NCI-H2107 (cell line): ENCODE results near the gene TUBA1B.

ENCODE experiments used
- DNase-seq: peaks from one replicate; lab custom pipeline; 2025; lab: John Stamatoyannopoulos, UW

The TUBA1B gene

DNA sequence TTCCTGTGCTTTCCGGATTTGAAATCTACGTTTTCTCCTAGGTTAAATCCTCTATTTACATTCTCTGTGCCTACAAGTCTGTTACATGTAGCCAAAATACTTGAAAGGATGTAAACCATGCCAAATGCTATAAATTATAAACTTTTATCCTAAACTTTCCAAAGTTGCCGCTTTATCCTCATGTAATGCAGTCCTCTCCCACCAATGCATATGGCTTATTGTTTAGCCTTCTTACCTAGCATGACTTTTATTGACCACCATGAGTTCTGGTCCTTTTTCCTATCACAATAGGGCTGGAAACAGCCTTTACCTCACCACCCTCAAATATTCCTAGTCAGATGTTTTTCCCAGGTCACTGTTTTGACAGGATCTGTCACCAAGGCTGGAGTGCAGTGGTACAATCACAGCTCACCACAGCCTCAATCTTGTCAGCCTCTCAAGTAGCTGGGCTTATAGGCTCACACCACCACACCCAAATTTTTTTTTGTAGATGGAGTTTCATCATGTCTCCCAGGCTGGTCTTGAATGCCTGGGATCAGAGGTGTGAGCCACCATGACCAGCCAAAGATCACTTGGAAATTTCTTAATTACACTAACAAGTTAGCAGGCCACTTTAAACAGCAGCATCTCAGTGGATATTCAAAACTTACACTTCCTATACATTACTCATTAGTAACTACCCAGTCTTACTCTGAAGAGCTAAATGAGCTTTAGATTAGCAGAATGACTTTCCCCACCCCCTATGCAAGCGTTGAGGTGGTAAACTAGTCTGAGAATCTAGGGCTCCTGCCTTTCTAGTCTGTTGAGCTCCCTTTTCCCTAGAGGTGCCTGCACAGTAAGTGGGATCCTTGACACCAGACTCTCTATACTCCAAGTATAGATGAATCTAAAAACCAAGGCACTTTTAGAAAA, 4.1 kb downstream of the TUBA1B start:
- DNase-seq, result no peak

DNA sequence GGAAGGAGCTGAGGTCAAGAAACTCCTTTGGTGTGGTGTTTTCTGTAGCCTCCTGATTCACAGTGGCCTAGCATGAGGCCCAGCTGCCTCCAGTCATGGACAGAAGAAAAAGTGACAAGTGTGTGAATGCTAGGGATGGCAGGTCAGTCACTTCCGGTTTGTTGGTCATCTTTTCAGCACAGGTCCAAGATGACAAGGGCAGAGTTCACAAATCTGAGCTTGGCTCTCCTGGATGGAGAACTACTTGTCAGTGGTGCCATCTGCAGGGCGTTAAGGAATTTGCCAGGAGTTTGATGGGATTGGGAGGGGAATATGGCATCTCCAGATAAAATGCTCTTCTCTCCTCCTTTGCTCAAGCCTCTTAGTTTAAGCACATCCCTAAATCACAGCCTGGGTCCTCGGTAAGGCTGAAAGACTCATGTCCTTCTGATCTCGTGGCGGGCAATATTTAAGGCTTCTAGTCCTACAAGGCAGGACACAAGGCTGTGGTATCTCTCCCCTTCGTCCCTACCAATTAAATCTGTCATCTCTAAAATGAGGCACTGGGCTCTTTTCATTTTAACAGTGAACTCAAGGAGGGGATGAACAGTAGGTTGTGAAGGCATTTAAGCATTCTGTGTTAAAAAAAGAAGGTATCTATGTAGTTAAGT, 10.0 kb downstream of the TUBA1B start:
- no peak for DNase-seq

DNA sequence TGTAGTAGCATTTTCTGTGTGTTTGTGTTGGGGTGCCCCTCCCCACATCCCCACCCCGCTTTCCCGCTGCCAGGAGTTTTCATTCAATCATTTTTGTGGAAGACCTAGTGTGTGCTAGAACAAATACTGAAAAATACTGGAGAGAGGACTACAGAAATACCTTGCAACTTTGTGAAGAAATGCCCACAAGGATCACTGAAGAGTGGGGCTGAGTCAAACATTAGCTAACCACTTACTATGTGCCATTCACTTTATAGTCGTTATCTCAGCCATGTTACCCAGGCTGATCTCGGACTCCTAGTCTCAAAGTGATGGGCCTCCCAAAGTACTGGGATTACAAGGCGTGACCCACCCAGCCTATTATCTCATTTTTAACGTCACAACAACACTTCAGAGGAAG, 20.0 kb downstream of the TUBA1B start:
- no peak for DNase-seq

DNA sequence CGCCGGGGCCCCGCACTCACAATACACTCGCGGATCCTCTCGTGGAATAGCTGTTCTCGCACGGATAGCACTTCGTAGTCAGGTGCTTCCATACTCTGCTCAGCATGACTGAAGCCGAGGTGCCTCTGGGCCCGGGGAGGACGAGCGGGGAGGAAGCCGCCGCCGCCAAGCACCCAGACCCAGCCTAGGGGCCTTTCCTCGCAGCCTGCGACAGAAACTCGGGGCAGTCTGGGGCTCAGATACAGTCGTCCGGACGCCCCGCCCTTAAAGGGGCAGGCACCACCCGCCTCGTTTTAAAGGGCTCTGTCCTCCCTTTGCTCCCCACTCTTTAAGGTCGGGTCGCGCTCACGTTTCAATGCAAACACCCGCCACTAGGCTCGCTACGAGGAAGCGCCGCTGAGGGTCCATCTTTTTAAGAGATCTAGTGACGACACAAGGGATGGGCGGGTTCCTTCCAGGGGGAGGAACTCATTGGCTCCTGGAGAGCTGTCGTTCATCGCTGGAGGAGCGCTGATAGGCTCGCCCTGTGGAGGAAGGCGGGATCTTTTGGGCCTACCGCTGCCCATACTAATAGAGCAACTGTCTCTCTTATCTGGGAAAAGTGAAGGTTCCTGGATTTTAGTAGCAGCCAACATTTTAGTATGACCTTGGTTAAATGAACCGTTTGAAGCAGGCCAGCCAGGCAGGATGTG, 20.6 kb downstream of the TUBA1B start, which contains the start of gene LMBR1L:
LMBR1L (minus strand) TSS at position 384 of the 692 bp plus-strand sequence; CDS start at position 92, 292 bp downstream.
- DNase-seq, result peak; percentile 96

DNA sequence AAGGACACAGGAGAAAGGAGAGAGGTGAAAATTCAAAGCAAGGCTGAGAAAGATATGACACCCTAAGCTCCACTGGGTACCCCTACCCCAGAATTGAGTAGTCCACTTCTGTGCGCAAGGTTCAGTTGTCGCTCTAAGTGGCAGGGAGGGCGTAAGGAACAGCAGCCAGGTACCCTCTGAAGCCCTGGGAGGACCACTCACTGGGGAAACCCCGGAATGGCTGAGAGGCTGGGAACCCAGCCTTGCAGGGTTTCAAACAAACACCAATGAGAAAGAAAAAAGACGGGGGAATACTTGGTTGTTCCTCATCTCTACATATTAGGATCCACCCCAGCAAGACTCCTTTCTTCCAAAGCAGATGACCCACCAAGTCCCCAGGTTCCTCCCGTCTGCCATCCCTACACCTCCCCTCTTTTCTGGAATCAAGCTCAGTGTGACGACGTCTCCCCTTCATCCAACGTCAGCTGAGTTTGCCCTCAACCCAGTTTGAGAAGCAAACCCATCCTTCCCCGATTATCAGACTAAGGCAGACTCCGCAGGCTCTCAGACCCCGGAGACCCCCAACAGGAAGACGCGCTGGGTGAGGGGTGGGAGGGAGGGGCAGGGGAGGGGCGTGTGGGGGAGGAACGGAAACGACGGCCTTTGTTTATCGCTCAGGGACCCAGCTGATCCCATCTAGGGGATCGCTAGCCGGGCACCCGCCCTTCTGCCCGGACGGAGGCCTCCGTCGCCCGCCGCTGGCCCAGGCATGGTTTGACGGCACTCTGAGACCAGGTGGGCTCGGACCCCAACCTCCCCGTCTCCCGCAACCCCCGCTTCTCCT, 21.3 kb downstream of the TUBA1B start:
- no peak for DNase-seq

DNA sequence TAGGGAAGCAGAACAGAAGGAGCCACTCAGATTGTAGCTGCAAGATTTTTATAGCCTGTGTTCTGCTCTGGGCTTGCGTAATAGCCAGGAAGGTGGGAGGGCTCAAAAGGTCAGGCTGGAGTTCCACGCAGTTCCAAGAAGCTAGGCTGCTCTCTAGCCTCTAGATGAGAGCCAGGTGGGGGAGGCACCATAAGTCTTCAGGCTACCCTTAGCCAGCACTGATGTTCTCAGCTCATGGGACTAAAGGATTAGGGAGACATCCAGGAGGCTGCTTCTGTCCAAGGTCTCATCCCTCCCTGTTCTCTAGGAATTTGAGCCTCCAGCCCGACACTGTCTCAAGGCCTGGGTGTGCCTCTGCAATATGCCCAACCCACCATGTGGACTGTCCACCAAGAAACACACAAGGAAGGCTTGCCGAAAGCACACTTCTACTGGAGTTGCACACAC, 22.2 kb downstream of the TUBA1B start:
- DNase-seq, result no peak

DNA sequence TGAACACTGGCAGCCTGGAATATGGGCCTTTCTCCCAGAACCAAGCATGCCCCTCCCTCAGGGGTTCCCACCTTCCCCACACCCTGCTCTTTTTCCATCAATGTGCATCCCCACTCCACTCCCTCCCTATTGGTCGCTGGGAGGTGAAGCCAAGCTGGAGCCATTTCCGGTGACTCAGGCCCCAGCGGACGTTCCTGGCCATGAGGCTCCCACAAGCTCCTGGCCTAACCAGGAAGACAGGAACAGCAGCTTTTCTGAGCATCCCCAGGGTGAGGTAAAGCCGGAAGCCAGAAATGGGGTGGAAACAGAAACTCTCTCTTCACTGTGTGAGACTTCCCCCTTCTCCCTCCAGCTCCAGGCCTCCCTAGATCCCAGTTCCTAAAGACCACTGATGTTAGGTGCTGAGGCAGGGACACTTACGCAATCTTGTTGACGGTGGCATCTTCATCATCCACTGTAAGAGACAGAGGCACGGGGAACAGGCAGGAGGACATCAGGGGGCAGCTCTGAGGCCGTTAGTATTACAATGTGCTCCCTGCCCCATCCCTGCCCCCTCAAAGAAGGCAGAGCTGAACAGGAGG, 25.6 kb downstream of the TUBA1B start:
- DNase-seq, result no peak

DNA sequence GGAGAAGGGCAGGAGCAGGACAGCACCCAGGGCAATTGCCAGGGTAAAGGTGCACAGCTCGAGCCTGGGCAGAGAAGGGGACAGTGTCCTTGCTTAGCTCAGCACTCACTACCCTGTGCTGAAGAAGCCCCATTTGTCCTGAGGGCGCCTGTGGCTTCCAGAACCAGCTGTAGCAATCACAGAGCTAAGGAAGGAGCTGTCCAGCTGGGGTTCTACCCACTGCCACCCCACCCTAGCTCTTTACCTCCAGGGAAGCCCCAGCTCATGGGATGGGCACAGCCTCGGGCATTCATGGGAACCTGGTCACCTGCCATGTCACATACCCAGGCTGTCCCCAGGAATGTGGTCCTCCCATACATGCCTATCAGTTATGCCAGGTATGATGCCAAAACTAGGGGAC, 26.4 kb downstream of the TUBA1B start:
- DNase-seq, result no peak

DNA sequence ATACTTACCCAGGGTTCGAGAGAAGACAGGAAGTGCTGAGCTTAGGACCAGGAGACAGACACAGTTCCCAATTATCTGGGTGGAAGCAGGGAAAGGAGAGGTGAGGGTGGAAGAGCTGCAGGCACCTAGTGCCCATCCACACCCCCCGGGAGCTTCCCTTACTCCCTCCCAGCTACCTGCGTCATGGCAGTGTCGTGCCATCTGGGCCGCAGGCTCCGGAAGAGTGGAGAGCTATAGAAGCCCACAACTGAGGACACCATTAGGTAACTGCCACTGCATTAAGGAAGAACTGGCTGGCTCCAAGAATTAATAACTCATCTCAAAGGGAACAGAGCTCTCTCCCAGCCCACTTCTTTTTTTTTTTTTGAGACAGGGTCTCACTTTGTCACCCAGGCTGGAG, 30.8 kb downstream of the TUBA1B start:
- no peak for DNase-seq

DNA sequence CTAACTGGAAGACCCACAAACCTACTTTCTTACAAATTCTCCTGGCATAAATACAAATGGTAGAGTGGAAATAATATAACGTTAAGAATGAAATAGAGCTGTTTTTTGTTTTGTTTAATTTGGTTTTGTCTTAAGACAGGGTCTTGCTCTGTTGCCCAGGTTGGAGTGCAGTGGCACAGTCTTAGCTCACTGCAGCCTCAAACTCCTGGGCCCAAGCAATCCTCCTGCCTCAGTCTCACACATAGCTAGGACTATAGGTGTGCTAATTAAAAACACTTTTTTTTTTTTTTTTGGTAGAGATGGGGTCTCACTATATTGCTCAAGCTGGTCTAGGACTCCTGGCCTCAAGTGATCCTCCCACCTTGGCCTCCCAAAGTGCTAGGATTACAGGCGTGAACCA, 32.5 kb downstream of the TUBA1B start:
- no peak for DNase-seq

DNA sequence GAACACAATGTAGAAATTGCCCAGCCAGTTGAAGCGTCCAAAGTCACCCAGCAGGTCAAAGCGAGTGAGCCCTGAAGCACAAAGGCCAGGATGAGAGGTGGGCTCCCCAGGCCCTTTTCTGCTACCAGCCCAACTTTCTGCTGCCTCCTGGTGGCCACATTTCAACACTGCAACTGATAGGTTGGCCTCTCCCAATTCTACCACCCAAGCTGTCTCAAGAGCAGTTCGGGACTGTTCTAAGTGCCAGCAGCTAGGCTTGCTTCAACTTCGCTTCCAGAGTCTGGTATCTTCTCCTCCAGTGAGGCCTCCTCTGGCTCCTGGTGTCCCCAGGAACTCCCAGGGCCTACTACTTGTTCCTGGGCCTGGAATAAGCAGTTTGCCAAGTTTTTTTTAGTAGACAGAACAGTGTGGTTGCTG, 33.2 kb downstream of the TUBA1B start:
- DNase-seq, result no peak

DNA sequence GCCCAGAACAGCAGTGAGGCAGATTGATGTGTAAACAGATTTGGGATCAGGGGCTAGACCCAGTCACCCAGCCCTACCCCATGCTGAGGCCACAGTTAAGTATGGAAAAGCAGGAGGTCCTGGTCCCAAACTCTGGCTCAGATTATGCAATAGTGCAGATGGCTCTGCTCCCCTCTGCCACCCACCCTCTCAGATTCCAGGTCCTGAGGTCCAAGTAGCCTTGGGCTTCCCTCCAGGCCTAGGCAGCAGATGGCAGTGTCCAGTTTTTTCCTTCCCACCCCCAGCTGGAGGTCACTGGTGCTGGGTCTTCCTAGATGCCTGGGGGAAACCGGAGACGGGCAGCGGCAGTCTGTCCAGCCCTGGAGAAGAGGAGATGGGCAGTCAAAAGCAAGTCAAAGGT, 33.8 kb downstream of the TUBA1B start:
- no peak for DNase-seq

DNA sequence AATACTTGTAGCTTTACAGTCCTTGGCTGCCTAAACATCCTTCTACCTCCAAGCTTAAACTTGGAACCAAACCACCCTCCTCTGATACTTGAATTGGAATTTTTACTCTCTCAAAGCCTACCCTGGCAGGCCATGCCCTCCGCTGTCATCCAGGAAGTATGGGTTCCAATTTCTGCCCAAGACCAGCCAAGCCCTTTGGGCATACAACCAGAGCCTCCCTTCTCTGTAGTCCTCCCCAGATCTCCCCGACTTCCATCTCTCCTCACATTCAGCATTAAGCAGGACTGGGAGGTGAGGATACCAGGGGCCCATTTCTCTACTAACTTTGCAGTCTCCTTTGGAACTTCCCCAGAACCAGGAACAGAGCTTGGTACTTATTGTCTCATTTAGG, 36.2 kb downstream of the TUBA1B start:
- DNase-seq, result no peak

DNA sequence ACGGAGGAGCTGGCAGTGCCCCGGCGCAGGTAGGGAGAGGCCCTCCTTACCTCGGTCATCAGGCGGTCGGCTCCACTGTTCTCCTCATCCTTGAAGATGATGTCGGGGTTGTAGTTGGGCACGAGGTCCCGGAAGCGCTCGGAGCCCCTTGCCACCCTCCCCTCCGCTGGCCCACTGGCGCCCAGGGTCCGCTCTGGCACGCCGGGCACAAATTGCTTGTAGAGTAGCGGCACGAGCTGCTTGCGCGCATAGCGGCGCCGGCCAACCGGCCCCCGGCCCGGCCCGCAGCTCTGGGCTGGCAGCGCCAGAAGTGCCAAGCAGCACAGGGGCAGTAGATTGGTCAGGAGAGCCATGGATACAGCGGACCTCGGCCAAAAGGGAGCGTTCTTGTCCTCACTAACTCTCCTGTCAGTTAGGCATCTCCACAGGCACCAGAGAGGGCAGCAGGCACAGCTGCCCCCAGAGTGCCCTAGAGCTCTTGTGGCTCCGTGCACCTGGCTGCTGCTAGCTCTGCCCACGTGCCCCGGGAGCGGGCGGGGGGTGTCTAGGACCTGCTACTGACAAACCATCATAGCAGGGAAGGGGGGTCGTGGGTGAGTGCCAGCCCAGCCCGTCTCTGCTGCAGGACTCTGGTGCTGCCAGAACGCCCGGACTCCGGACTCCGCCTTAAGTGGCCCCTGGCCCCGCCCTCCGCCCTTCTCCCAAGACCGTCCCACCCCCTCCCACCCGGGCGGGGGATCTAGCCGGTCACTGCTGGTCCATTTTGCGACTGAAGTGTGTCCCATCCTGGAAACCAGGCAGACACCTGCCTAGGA, 36.8 kb downstream of the TUBA1B start, which contains the start of gene DHH:
DHH (minus strand) TSS at position 642 of the 815 bp plus-strand sequence; CDS start at position 353, 289 bp downstream.
- DNase-seq, result no peak

DNA sequence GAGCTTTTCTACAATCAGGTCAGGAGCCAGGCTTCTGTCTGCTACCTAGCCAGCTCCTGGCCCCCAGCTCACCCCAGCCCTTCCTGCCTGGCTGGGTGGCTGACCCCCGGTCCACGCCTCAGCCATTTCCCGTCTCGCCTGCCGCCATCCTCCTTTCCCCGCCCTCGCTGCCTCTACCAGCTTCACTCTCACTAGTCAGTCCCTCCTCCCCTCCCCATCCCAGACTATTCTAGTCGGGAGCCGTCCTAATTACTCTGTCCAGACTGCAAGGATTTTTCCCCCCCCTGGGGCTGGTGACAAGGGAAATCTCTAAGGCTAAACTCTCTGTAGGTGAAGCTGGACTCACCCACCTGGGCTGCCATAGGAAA, 37.4 kb downstream of the TUBA1B start:
- no peak for DNase-seq

DNA sequence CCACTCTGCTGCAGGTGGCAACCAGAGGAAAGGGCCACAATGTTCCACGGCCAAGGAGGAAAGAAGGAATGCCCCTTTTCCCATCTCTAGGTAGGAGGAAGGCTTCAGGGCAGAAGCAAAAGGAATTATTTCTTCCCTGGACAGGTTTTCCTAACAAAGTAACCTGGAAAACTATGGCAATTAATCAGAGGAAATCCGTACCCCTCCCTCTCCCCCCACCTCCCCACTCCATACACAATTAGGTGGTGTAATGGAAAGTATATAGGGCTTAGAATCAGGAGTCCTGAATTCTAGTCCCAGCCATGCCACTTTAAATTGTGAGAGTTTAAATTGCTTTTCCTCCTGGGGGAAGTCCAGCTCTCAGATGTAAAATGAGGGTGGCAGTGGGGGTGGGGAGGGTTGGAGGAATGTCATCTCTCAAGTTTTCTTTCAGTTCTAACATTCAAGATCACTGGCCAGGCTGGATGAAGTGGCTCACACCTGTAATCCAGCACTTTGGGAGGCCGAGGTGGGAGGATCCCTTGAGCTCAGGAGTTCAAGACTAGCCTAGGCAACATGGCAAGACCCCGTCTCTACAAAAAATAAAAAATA, 38.3 kb downstream of the TUBA1B start:
- no peak for DNase-seq

DNA sequence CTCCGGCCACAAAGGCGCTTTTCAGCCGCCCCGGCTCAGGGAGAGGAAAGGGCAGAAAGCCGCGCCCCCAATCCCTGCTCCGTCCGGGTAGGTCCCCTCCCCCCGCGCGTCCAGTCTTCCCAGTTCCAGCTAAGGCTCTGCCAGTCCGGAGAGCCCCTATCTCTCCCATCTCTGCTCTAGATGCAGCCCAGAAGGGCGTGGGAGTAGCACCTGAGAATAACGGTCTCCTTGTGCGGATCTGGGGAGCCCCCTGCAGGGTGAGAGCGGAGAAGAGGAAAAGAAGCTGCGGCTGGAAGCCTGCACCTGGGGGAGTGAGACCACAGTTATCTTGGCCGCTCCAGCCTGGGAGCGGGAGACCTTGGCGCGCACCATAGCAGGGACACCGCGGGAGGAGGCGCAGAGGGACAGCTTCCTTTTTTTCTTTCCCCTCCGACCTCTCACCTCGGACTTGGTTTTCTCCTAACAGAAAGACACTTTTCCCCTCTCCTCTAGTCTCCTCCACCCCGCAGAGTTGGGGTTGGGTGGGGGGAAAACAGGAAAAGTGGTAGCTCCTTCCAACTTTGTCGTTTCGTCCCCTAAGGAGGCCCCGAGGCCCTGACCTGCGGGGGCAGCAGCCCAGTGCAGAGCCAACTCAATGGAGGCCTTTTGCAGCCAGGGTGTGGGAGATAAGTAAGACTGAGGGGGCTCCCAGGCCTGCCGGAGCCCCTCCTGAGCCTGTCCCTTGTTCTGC, 38.9 kb downstream of the TUBA1B start:
- DNase-seq, result no peak

DNA sequence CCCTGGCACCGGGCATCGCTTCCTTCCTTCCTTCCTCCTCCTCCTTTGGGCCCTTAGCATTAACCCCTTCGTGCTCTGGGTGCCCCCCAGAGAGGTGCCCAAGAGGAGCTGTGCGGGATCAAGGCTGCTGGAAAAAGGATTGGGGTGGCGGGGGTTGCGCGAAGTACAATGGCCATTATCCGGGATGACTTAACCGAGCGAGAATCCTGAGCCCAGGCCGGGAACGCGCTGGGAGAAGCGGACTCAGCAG, 39.4 kb downstream of the TUBA1B start:
- DNase-seq, result no peak

DNA sequence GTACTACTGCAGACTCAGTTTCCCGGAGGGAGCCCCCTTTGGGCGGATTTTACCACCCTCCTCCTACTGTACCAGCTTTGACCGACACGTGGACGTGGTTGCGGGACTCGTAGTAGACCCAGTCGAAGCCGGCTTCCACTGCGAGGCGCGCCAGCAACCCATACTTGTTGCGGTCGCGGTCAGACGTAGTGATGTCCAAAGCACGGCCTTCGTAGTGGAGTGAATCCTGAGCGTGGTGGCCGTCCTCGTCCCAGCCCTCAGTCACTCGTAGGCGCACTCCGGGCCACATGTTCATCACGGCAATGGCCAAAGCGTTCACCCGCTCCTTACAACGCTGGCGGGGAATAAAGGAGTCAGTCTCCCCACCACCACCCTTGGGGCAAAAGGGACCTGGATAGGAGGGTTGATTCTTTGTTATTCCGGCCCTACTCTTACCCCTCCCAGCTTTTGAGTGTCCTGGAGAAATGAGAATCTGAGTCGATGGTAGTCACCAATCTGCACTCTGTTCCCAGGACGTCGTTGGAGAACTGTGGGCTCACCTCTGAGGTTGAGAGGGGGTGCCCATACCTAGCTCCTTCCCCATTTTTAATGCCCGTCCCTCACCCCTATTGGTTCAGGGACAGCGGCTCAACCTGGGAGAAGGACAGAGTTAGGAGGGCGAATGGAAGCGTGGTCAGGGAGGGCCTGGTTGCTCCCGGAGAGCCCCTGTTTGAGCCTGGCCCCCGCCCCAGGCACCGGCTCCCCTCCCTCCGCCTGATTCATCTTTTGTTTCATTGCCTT, 39.9 kb downstream of the TUBA1B start:
- DNase-seq, result no peak
